GM23338 (cell line): ENCODE measurements around the gene NDUFB6.

Experiments used
- CREB1 ChIP-seq: fragments of 250-450 bp; sonication (Bioruptor Pico); IDR thresholded peaks from 2 replicates; pipeline ENCODE4 v1.5.0; 2020; ENCODE audit warnings: low read depth, mild to moderate bottlenecking, moderate library complexity
- EZH2 ChIP-seq: fragments of 200-600 bp; sonication (generic); IDR thresholded peaks from one replicate; pipeline ENCODE4 v1.8.0; 2017; ENCODE audit warnings: antibody characterized with exemption, mild to moderate bottlenecking, low read depth; ENCODE audit not compliant: unreplicated experiment
- EZH2phosphoT487 ChIP-seq: fragments of 200-600 bp; sonication (generic); IDR thresholded peaks from one replicate; pipeline ENCODE4 v1.8.1; 2018; ENCODE audit warnings: antibody characterized with exemption; ENCODE audit not compliant: unreplicated experiment
- JUNB ChIP-seq: IDR thresholded peaks from one replicate; pipeline ENCODE4 v1.6.1; 2016; ENCODE audit warnings: antibody characterized with exemption; ENCODE audit not compliant: unreplicated experiment
- NANOG ChIP-seq: IDR thresholded peaks from 2 replicates; pipeline ENCODE4 v1.6.1; 2016; ENCODE audit warnings: antibody characterized with exemption, borderline replicate concordance
- POLR2AphosphoS5 ChIP-seq: IDR thresholded peaks from 2 replicates; pipeline ENCODE4 v1.6.1; 2016; ENCODE audit warnings: antibody characterized with exemption, low read depth
- STAT1 ChIP-seq: IDR thresholded peaks from one replicate; pipeline ENCODE4 v1.6.1; 2016; ENCODE audit warnings: antibody characterized with exemption; ENCODE audit not compliant: unreplicated experiment
- ZNF114 ChIP-seq: fragments of 250-450 bp; sonication (Bioruptor Pico); IDR thresholded peaks from 2 replicates; pipeline ENCODE4 v1.5.0; 2020; ENCODE audit warnings: mild to moderate bottlenecking, moderate library complexity
- TF ChIP-seq, protein P1 (sequence below), 2 experiments: fragments of 200-600 bp in 1 of 2; sonication (generic) in 1 of 2; conservative IDR thresholded peaks; 2 replicates each; pipeline versions ENCODE4 v1.5.1 to v1.6.1; 2016 to 2017; ENCODE audit warnings: antibody characterized with exemption in 2 of 2, low read depth in 2 of 2, mild to moderate bottlenecking in 2 of 2, moderate library complexity in 1 of 2
- TF ChIP-seq, protein P2 (sequence below): IDR thresholded peaks from one replicate; pipeline ENCODE4 v1.6.1; 2018; ENCODE audit warnings: antibody characterized with exemption; ENCODE audit not compliant: unreplicated experiment
- TF ChIP-seq, protein P3 (sequence below): fragments of 250-450 bp; sonication (Bioruptor Pico); IDR thresholded peaks from 2 replicates; pipeline ENCODE4 v1.5.0; 2020; ENCODE audit warnings: mild to moderate bottlenecking, moderate library complexity

DNA sequence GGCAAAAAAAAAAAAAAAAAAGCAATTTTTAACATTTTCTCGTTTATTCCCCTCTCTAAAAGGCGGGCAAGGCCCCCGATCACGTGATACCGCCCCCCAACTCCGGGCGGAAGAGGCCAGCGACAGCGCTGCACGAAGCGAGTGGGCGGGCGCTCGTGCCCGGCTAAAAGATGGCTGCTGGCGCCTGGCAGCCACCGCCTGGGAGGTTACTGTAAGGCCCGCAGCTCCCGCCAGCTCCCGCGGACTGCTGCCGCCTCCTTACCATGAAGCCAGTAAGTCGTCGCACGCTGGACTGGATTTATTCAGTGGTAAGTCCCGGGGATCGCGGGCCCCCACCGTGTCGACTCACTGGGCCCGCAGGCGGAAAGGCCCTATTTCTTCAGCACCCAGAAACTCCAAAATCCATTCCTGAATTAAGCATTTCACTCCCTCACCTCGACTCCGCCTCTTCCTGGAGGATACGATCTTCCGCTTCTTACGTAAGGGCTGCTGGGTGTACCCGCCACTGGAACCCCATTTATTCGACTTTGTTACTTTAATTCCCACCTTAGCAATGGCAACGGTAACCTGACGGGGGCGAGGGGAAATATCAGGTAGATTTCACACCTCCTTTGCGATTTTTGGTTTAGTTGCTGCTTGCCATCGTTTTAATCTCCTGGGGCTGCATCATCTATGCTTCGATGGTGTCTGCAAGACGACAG lies 20.6 kb downstream of the NDUFB6 start, which contains the start of the genes SMIM27 and TOPORS:
- TF ChIP-seq, protein P1, sequence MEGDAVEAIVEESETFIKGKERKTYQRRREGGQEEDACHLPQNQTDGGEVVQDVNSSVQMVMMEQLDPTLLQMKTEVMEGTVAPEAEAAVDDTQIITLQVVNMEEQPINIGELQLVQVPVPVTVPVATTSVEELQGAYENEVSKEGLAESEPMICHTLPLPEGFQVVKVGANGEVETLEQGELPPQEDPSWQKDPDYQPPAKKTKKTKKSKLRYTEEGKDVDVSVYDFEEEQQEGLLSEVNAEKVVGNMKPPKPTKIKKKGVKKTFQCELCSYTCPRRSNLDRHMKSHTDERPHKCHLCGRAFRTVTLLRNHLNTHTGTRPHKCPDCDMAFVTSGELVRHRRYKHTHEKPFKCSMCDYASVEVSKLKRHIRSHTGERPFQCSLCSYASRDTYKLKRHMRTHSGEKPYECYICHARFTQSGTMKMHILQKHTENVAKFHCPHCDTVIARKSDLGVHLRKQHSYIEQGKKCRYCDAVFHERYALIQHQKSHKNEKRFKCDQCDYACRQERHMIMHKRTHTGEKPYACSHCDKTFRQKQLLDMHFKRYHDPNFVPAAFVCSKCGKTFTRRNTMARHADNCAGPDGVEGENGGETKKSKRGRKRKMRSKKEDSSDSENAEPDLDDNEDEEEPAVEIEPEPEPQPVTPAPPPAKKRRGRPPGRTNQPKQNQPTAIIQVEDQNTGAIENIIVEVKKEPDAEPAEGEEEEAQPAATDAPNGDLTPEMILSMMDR (conservative IDR thresholded peaks at IDR 0.05; ENCODE audit: low read depth in 2 of 2), result no peak
- no peak for TF ChIP-seq EZH2
- TF ChIP-seq, protein P2, sequence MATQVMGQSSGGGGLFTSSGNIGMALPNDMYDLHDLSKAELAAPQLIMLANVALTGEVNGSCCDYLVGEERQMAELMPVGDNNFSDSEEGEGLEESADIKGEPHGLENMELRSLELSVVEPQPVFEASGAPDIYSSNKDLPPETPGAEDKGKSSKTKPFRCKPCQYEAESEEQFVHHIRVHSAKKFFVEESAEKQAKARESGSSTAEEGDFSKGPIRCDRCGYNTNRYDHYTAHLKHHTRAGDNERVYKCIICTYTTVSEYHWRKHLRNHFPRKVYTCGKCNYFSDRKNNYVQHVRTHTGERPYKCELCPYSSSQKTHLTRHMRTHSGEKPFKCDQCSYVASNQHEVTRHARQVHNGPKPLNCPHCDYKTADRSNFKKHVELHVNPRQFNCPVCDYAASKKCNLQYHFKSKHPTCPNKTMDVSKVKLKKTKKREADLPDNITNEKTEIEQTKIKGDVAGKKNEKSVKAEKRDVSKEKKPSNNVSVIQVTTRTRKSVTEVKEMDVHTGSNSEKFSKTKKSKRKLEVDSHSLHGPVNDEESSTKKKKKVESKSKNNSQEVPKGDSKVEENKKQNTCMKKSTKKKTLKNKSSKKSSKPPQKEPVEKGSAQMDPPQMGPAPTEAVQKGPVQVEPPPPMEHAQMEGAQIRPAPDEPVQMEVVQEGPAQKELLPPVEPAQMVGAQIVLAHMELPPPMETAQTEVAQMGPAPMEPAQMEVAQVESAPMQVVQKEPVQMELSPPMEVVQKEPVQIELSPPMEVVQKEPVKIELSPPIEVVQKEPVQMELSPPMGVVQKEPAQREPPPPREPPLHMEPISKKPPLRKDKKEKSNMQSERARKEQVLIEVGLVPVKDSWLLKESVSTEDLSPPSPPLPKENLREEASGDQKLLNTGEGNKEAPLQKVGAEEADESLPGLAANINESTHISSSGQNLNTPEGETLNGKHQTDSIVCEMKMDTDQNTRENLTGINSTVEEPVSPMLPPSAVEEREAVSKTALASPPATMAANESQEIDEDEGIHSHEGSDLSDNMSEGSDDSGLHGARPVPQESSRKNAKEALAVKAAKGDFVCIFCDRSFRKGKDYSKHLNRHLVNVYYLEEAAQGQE, result no peak
- TF ChIP-seq JUNB, result no peak
- peak; percentile 72 for TF ChIP-seq POLR2AphosphoS5
- no peak for TF ChIP-seq EZH2phosphoT487
- TF ChIP-seq CREB1 (CRISPR knock-in tag), result peak; percentile 69
- TF ChIP-seq ZNF114, result no peak
- TF ChIP-seq, protein P3, sequence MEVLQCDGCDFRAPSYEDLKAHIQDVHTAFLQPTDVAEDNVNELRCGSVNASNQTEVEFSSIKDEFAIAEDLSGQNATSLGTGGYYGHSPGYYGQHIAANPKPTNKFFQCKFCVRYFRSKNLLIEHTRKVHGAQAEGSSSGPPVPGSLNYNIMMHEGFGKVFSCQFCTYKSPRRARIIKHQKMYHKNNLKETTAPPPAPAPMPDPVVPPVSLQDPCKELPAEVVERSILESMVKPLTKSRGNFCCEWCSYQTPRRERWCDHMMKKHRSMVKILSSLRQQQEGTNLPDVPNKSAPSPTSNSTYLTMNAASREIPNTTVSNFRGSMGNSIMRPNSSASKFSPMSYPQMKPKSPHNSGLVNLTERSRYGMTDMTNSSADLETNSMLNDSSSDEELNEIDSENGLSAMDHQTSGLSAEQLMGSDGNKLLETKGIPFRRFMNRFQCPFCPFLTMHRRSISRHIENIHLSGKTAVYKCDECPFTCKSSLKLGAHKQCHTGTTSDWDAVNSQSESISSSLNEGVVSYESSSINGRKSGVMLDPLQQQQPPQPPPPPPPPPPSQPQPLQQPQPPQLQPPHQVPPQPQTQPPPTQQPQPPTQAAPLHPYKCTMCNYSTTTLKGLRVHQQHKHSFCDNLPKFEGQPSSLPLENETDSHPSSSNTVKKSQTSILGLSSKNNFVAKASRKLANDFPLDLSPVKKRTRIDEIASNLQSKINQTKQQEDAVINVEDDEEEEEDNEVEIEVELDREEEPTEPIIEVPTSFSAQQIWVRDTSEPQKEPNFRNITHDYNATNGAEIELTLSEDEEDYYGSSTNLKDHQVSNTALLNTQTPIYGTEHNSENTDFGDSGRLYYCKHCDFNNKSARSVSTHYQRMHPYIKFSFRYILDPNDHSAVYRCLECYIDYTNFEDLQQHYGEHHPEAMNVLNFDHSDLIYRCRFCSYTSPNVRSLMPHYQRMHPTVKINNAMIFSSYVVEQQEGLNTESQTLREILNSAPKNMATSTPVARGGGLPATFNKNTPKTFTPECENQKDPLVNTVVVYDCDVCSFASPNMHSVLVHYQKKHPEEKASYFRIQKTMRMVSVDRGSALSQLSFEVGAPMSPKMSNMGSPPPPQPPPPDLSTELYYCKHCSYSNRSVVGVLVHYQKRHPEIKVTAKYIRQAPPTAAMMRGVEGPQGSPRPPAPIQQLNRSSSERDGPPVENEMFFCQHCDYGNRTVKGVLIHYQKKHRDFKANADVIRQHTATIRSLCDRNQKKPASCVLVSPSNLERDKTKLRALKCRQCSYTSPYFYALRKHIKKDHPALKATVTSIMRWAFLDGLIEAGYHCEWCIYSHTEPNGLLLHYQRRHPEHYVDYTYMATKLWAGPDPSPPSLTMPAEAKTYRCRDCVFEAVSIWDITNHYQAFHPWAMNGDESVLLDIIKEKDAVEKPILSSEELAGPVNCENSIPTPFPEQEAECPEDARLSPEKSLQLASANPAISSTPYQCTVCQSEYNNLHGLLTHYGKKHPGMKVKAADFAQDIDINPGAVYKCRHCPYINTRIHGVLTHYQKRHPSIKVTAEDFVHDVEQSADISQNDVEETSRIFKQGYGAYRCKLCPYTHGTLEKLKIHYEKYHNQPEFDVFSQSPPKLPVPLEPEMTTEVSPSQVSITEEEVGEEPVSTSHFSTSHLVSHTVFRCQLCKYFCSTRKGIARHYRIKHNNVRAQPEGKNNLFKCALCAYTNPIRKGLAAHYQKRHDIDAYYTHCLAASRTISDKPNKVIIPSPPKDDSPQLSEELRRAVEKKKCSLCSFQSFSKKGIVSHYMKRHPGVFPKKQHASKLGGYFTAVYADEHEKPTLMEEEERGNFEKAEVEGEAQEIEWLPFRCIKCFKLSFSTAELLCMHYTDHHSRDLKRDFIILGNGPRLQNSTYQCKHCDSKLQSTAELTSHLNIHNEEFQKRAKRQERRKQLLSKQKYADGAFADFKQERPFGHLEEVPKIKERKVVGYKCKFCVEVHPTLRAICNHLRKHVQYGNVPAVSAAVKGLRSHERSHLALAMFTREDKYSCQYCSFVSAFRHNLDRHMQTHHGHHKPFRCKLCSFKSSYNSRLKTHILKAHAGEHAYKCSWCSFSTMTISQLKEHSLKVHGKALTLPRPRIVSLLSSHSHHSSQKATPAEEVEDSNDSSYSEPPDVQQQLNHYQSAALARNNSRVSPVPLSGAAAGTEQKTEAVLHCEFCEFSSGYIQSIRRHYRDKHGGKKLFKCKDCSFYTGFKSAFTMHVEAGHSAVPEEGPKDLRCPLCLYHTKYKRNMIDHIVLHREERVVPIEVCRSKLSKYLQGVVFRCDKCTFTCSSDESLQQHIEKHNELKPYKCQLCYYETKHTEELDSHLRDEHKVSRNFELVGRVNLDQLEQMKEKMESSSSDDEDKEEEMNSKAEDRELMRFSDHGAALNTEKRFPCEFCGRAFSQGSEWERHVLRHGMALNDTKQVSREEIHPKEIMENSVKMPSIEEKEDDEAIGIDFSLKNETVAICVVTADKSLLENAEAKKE (CRISPR knock-in tag), result no peak
- no peak for TF ChIP-seq STAT1
- no peak for TF ChIP-seq NANOG
